Mucosa of stomach (tissue), 1 donor: ENCODE results near the gene ZNRD2.
A peak's percentile ranks its signal among the peaks of the same experiment; 100 is the strongest.

Source experiments
- H3K27me3 ChIP-seq: one replicate; pipeline ENCODE4 v1.7.0; 2013; ENCODE audit warnings: mild to moderate bottlenecking, low read length; ENCODE audit not compliant: control insufficient read depth, insufficient read depth
- H3K36me3 ChIP-seq: one replicate; pipeline ENCODE4 v1.7.0; 2013; ENCODE audit warnings: low read length; ENCODE audit not compliant: control insufficient read depth, insufficient read depth
- H3K4me1 ChIP-seq: one replicate; pipeline ENCODE4 v1.7.0; 2013; ENCODE audit warnings: mild to moderate bottlenecking, low read length; ENCODE audit not compliant: control insufficient read depth, insufficient read depth
- H3K4me3 ChIP-seq: one replicate; pipeline ENCODE4 v1.7.0; 2013; ENCODE audit warnings: low read length
- H3K9ac ChIP-seq: one replicate; pipeline ENCODE4 v1.7.0; 2013; ENCODE audit warnings: mild to moderate bottlenecking, low read length, moderate library complexity
- H3K9me3 ChIP-seq: one replicate; pipeline ENCODE4 v1.7.0; 2013; ENCODE audit warnings: mild to moderate bottlenecking, low read length, moderate library complexity; ENCODE audit not compliant: control insufficient read depth
- donor health status: Pancreatic carcinoma.

ZNRD2 gene

DNA sequence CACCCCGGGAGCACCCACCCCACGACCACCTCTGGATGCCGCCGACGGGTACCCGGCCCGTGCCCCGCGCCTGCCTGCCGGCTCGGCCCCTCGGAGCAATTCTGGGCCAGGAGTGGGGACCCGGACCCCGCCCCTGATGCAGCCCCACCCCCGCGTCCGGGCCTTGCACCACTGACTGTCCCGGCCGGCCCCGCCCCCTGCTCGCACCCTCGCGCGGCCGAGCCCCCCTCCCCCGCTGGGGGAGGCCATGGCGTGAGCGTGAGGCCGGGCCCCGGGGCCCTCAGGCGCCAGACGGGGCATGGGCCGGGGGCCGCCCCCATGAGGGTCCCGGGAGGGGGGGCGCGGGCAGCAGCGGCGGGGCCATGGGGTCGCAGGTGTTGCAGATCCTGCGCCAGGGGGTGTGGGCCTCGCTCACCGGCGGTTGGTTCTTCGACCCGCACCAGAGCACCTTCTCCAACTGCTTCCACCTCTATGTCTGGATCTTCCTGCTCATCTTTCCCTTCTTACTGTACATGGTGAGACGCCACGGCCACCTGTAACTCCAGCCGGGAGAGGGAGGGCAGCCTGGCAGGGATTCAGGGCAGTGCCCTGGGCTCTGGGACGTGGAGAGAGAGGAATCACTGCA lies 45.8 kb downstream of the ZNRD2 start:
- Histone ChIP-seq H3K4me1 (peaks cover 31% of the 10 kb centered on the region), H3K9ac (peak overlapping the region; percentile 49), H3K36me3 (no peaks in the 10 kb centered on the region), H3K9me3 (no peaks in the 10 kb centered on the region), H3K4me3 (peak overlapping the region; percentile 11), H3K27me3 (no peaks in the 10 kb centered on the region)

DNA sequence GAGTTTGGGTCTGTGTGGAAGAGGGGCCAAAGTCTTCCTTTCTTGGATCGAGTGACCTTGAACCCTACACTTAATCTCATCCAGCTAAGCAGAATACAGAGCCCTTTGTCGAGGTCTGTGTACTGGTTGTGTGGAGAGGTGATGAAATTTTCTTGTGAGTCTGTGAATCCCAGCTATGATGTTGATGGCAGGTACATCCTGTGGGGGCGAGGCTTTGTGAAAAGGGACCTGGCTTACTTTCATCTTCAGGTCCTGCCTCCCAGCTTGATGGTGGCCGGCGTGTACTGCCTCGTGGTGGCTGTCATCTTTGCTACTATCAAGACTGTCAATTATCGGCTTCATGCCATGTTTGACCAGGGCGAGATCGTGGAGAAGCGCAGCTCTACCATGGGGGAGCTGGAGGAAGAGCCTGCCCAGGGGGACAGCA lies 46.3 kb downstream of the ZNRD2 start:
- peaks cover 26% of the 10 kb centered on the region for H3K4me1 ChIP-seq

DNA sequence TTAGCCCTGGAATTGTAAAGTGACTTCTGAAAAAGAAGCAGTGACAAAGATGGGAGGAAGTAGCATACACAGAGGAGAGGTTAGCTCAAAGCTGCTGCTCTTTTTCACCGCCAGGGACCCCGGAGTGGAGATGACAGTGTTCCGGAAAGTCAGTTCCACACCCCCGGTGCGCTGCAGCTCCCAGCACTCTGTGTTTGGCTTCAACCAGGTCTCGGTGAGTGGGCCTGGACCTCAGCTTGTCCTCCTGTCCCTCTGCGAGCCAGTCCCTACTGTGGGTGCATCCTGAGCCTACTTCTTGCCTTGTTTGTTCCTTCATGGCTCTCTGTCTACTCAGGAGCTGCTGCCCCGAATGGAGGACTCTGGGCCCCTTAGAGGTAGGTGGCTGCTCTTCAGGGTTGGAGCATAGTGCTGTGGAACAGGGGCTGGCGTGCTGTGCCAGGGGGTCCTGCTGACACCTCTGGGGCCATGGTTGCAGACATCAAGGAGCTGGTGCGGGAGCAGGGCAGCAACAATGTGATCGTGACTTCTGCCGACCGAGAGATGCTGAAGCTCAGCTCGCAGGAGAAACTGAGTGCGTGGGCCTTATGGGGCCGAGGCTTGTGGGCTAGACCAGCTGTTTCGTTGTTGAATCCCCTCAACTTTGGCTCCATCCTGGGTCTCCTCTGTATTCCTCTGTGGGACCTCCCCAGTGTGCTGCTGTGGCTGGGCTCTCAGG lies 47.0 kb downstream of the ZNRD2 start:
- Histone ChIP-seq H3K9ac (peak overlapping the region; percentile 49), H3K36me3 (no peaks in the 10 kb centered on the region), H3K27me3 (no peaks in the 10 kb centered on the region), H3K9me3 (no peaks in the 10 kb centered on the region), H3K4me3 (no peak overlapping the region), H3K4me1 (peaks cover 19% of the 10 kb centered on the region)

More for the DNA sequence above, 46.3 kb downstream of the ZNRD2 start:
- Histone ChIP-seq H3K9me3 (no peaks in the 10 kb centered on the region), H3K36me3 (no peaks in the 10 kb centered on the region), H3K27me3 (no peaks in the 10 kb centered on the region), H3K4me3 (peak overlapping the region; percentile 11), H3K9ac (peak overlapping the region; percentile 49)

- Histone ChIP-seq H3K9ac (no peak overlapping the region), H3K36me3 (no peaks in the 10 kb centered on the region), H3K4me3 (no peak overlapping the region), H3K9me3 (no peaks in the 10 kb centered on the region), H3K27me3 (no peaks in the 10 kb centered on the region), H3K4me1 (peaks cover 10% of the 10 kb centered on the region)
Observed at GRCh38 chr11:65617990-65618751, 47.9 kb downstream of the ZNRD2 start.

DNA sequence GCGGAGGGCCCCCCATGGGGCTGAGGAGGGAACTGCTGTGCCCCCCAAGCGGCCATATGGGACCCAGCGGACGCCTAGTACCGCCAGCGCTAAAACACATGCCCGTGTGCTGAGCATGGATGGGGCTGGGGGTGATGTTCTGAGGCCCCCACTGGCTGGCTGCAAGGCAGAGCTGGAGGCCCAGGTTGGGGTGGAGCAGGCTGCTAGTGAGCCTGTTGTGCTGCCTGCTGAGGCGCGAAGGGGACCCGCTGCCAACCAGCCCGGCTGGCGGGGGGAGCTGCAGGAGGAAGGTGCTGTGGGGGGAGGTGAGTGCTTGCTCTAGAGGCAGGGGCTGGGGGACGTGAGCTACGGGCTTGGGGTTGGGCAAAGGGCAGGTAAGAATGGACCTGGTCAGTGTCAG lies 48.5 kb downstream of the ZNRD2 start:
- no peaks in the 10 kb centered on the region for H3K36me3 ChIP-seq
- peaks cover 8% of the 10 kb centered on the region for H3K4me1 ChIP-seq
- no peaks in the 10 kb centered on the region for H3K27me3 ChIP-seq

DNA sequence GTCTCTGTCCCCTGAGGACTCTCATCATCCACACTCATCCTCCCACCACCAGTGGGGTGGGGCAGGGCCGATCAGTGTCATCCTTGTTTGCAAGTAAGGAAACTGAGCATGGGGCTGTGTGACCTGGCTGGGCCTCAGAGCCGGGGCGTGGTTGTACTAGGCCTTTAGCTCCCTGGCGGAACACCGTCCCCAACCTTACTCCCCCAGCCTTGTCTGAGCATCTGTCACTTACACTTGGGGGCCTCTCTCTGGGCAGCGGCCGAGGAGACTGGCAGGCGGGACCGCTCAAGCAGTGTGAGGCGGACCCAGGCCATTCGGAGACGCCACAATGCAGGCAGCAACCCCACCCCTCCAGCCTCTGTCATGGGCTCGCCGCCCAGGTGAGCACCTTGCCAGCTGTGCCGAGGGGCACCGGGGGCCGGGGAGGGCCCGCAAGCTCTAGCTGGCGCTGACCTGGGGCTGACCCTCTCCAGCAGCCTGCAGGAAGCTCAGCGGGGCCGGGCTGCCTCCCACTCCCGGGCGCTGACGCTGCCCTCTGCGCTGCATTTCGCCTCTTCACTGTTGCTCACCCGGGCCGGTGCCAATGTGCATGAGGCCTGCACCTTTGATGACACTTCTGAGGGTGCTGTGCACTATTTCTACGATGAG lies 49.1 kb downstream of the ZNRD2 start:
- H3K36me3 ChIP-seq = no peaks in the 10 kb centered on the region

More for the DNA sequence above, 48.5 kb downstream of the ZNRD2 start:
- Histone ChIP-seq H3K4me3 (no peak overlapping the region), H3K9ac (no peak overlapping the region), H3K9me3 (no peaks in the 10 kb centered on the region)

DNA sequence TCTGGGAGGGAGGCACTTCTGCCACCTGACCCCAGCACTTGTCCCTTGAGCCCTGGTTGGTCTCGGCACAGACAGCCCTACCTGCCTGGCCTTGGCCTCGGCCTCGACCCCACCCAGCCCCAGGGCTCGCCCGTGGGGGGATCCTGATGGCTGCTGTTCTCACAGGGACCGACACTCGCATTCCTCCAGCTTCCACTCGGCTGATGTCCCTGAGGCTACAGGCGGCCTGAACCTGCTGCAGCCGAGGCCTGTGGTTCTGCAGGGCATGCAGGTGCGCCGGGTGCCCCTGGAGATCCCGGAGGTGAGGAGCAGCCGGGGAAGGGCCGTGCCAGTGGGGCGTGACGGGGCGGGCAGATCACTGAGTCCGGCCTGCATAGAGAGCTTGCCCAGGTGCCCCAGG lies 50.4 kb downstream of the ZNRD2 start:
- Histone ChIP-seq H3K27me3 (no peaks in the 10 kb centered on the region), H3K9me3 (no peaks in the 10 kb centered on the region), H3K4me1 (peaks cover 8% of the 10 kb centered on the region), H3K4me3 (no peak overlapping the region), H3K36me3 (no peaks in the 10 kb centered on the region), H3K9ac (no peak overlapping the region)

More for the DNA sequence above, 49.1 kb downstream of the ZNRD2 start:
- no peak overlapping the region for H3K9ac ChIP-seq
- H3K4me1 ChIP-seq = peaks cover 8% of the 10 kb centered on the region
- no peaks in the 10 kb centered on the region for H3K9me3 ChIP-seq
- no peak overlapping the region for H3K4me3 ChIP-seq
- H3K27me3 ChIP-seq = no peaks in the 10 kb centered on the region

DNA sequence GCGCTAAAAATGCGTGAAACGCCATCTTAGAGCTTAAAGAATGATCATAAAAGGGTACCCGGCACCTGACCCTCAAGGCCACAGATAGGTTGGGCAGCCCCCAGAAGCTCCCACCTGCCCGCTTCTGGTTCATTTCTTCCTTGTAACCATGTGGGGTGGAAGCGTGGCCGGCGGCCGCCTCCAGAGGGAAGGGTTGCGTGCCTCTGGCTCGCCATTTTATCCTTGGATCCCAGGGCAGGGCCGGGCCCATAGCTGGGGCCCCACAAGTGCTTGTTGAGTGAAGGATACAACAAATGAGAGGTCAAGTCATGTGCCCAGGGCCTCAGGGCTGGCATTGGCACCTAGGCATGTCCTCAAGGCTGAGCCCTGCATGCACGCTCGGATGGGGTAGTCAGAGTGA lies 51.2 kb downstream of the ZNRD2 start:
- H3K4me3 ChIP-seq = no peak overlapping the region
- H3K9ac ChIP-seq = no peak overlapping the region
- no peaks in the 10 kb centered on the region for H3K36me3 ChIP-seq
- peaks cover 7% of the 10 kb centered on the region for H3K4me1 ChIP-seq
- H3K27me3 ChIP-seq = no peaks in the 10 kb centered on the region
- no peaks in the 10 kb centered on the region for H3K9me3 ChIP-seq
